Measurements from ENCODE around the gene DPP9.
A peak's percentile ranks its signal among the peaks of the same experiment; 100 is the strongest.
"Not testable (repeated sequence)": the region's sequence is repeated elsewhere in the genome, so short reads cannot be mapped to it uniquely, and the experiment has no call there.

Gene DPP9

GRCh38 chr19:4723595-4724514, at the start of gene DPP9:
TSS of gene DPP9 (minus strand) at chr19:4723842. CDS start at chr19:4719906, 3,936 bp downstream.
- peak; percentile 99 for DNase-seq (ENCODE audit: low spot score)

DNA sequence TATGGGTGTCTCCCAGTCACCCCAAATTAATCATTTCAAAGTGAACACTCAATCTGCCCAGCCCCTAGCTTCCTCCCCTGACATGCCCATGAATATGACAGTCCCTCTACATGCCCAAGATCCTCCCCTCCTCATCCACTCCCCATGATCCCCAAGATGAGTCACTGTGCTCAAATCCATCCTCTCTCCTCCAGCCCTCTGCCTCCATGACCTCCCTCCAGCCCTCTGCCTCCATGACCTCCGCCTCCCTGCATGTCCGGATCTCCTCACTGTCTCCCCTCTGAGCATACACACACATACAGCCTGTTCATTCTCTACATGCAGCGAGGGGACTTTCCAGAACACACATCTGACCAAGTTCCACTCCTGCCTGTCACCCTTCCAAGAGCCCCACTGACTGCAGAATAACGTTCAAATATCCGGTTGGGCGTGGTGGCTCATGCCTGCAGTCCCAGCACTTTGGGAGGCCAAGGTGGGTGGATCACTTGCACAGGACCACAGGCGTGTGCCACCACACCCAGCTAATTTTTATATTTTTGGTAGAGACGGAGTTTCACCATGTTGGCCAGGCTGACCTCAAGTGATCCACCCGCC, 49.5 kb upstream of the DPP9 start:
- no peak for DNase-seq (ENCODE audit: low spot score)

DNA sequence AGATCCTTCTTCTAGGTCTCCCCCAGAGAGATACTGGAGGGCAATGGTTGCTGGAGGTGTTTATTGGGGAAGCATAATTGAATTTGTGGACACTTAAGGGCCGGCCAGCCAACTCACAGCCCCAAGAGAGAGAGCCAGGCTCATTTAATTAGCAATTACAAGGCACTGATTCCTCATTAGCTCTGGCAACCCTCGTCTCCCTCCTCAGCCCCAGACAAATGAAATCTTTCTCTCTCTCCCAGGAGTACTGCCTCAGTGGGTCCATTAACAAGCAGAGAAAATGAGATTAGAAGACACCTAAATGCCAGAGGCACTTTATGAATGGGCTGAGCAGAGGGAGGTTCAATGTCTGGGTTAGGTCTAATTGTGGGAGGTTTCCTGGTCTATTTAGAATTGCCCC, 48.9 kb upstream of the DPP9 start:
- no peak for DNase-seq (ENCODE audit: low spot score)

- DNase-seq (ENCODE audit: low spot score): peak; percentile 65
Observed at GRCh38 chr19:4768934-4769777, 45.5 kb upstream of the DPP9 start.

DNA sequence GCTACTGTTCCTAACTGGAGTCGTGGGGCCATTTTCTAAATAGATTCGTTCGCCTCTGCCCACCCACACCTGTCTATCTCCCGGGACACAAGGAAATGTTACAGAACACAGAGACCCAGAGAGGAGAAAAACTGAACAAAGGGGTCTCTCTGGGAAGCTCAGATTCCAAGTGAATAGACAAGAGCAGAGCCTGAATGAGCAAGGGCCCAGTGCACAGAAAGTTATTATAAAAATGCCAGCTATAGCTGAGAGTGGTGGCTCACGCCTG, 40.7 kb upstream of the DPP9 start:
- no peak for DNase-seq (ENCODE audit: low spot score)

- no peak for DNase-seq (ENCODE audit: low spot score)
Observed at GRCh38 chr19:4763021-4763420, 39.4 kb upstream of the DPP9 start.

DNA sequence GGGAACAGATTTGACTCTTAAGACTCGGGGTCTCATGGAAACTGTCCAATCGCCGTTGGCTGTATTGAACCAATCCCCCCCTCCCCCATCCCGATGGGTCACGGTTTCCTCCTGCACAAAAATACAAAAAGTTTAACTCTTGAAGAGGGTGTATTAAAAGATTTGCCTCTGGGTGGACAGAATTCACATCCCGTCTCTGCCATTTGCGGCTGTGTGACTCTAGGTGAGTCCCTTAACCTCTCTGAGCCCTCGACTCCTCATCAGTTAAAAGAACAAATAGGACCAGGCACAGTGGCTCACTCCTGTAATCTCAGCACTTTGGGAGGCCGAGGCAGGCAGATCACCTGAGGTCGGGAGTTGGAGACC, 36.6 kb upstream of the DPP9 start:
- no peak for DNase-seq (ENCODE audit: low spot score)

- peak; percentile 48 for DNase-seq (ENCODE audit: low spot score)
Observed at GRCh38 chr19:4759388-4760284, 36.0 kb upstream of the DPP9 start.

- DNase-seq (ENCODE audit: low spot score): no peak
Observed at GRCh38 chr19:4758659-4759058, 35.0 kb upstream of the DPP9 start.

GRCh38 chr19:4758082-4758481, 34.4 kb upstream of the DPP9 start:
- no peak for DNase-seq (ENCODE audit: low spot score)

- no peak for DNase-seq (ENCODE audit: low spot score)
Observed at GRCh38 chr19:4755459-4755858, 31.8 kb upstream of the DPP9 start.

- peak; percentile 73 for DNase-seq (ENCODE audit: low spot score)
Observed at GRCh38 chr19:4754248-4754647, 30.6 kb upstream of the DPP9 start.

DNA sequence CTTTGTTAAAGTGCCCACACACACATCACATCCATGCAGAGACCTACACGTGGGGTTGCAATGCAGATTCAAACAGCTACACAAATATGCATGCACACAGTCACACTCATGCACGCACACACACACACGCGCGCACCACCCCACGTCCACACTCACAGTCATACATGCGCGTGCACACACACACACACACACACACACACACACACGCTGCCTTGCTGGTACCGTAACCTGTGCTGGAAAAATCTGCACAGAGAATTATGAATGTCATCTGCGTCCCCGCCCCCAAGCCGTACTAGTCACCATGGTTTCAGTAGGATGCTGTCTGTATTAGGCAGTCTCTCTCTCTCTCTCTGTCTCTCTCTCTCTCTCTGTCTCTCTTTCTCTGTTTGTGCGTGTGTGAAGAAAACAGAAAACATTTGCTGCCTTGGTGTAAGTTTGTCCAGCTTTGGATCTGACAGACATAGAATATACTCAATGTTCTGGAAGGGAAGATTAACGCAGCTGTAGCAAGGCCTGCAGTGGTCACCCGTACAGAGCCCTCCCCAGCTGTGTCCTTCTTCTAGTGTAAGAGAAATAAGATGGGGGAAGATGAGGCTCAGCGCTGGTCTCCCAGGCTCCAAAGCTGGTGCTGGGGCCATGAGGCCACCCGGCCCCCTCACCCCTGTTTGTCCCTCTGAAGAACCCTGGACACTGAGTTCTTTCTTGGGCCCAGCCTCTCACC, 26.4 kb upstream of the DPP9 start:
- DNase-seq (ENCODE audit: low spot score): no peak

DNA sequence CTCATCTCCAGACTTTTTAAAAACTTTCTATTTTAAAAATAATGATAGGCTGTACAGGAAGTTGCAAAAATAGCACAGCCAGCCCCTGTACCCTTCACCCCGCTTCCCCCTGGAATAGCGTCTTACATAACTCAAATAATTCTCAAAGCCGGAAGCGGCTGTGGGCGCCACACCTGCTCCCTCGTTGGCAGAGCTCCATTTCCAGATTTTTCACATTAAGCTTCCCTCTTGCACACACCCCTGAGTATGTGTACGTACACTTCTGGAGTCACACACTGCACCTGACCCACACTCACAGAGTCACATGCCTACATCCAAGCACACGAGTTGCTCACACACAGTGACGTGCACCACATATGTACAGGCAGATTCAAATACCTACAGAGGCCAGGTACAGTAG, 24.9 kb upstream of the DPP9 start:
- DNase-seq (ENCODE audit: low spot score): no peak

DNA sequence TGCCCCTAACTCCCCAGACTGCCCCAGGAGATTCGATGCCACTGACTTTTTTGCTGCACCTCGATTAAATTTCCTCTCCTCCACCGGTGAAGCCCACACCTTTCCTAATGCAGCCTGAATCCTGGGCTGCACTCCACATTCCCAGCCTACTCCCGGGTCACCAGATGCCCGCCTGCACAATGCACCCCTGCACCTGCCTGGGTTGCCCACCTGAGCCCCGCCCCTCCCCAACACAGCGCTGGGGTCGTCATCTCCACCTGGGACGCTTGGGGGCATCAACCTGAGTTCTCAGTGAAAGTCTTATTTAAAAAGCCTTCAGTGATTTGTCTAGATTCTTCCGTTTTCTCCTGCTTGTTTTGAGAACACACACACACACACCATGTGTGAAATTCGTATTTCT, 24.5 kb upstream of the DPP9 start:
- no peak for DNase-seq (ENCODE audit: low spot score)

- DNase-seq (ENCODE audit: low spot score): no peak
Observed at GRCh38 chr19:4745986-4746385, 22.3 kb upstream of the DPP9 start.

DNA sequence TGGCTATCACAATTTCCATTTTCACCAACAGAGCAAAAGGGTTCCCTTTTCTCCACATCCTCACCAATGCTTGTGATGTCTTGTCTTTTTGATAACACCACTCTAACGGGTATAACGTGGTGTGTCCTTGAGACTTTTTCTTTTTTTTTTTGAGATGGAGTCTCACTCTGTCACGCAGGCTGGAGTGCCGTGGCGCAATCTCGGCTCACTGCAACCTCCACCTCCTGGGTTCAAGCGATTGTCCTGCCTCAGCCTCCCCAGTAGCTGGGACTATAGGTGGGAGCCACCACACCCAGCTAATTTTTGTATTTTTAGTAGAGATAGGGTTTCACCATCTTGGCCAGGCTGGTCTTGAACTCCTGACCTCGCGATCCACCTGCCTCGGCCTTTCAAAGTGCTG, 21.5 kb upstream of the DPP9 start:
- not testable (repeated sequence) for DNase-seq (ENCODE audit: low spot score)

DNA sequence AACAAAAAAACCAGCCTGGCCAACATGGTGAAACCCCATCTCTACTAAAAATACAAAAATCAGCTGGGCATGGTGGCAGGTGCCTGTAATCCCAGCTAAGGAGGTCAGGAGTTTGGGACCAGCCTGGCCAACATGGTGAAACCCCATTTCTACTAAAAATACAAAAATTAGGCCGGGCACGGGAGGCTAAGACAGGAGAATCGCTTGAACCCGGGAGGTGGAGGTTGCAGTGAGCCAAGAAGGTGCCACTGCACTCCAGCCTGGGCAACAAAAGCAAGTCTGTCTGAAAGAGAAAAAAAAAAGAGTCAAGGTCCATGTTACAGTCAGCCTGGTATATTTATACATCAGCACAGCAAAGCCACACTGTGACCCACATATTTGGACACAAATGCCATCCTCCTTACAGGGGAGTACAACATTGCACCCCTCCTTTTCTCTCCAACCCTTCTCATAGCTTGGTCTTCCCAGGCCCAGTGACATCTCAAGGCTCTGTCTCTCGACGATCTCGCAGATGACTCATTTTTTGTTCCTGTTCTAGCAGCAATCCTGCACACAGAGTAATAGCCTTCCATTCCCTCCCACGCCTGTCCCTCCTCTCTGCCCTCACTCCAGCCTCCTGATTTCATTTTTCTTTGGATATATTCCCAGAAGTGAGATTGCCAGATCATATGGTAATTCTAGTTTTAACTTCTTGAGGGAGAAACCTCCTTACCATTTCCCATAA, 21.0 kb upstream of the DPP9 start:
- DNase-seq (ENCODE audit: low spot score): no peak

- no peak for DNase-seq (ENCODE audit: low spot score)
Observed at GRCh38 chr19:4742723-4743646, 19.3 kb upstream of the DPP9 start.

DNA sequence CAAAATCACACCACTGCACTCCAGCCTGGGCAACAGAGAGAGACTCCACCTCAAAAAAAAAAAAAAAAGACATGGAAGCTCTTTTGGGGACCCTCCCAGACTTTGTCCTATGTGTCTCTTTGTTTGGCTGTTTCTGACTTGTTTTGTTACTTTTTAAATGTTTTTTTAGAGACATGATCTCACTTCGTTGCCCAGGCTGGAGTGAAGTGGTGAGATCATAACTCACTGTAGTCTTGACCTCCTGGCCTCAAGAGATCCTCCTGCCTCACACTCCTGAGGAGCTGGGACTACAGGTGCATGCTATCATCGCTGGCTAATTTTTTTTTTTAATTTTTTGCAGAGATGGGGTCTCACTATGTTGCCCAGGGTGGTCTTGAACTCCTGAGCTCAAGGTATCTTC, 16.4 kb upstream of the DPP9 start:
- no peak for DNase-seq (ENCODE audit: low spot score)

Measured in NAMALWA (cell line).